ENCODE results near the gene KIF5A.

GRCh38 chr12:57582440-57582839 is 32.6 kb downstream of the KIF5A start:
- TF ChIP-seq, protein P1, sequence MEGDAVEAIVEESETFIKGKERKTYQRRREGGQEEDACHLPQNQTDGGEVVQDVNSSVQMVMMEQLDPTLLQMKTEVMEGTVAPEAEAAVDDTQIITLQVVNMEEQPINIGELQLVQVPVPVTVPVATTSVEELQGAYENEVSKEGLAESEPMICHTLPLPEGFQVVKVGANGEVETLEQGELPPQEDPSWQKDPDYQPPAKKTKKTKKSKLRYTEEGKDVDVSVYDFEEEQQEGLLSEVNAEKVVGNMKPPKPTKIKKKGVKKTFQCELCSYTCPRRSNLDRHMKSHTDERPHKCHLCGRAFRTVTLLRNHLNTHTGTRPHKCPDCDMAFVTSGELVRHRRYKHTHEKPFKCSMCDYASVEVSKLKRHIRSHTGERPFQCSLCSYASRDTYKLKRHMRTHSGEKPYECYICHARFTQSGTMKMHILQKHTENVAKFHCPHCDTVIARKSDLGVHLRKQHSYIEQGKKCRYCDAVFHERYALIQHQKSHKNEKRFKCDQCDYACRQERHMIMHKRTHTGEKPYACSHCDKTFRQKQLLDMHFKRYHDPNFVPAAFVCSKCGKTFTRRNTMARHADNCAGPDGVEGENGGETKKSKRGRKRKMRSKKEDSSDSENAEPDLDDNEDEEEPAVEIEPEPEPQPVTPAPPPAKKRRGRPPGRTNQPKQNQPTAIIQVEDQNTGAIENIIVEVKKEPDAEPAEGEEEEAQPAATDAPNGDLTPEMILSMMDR (IDR thresholded peaks at IDR 0.05): no peak
- TF ChIP-seq POLR2A (IDR thresholded peaks at IDR 0.05) (no peak), EP300 (IDR thresholded peaks at IDR 0.05) (no peak)
